ENCODE data around the gene SOBP. TPM values are rescaled to one million over a fixed set of nuclear protein-coding genes. Genes with fewer than 3 reads are reported as not detected.
A peak's percentile ranks its signal among the peaks of the same experiment; 100 is the strongest.

Gene SOBP
- total RNA-seq, 4 donors from 2014 or later = 6.0 to 18.4 (median 6.7) TPM

GRCh38 chr6:107611094-107611810 is 121.3 kb downstream of the SOBP start:
- Histone ChIP-seq H3K9me3 (no peaks in the 10 kb centered on the region), H3K4me3 (no peak overlapping the region), H3K27me3 (no peaks in the 10 kb centered on the region), H3K36me3 (no peaks in the 10 kb centered on the region), H3K4me1 (peaks cover 0 to 31% (median 5%) of the 10 kb centered on the region in 4 donors), H3K27ac (no peak overlapping the region)
- DNase-seq (ENCODE audit: low spot score in 2 of 2) = no peak
- 43 to 46% methylated on average over 11 of the region's 11 CpGs for WGBS, 2 donors
- TF ChIP-seq CTCF (IDR thresholded peaks at IDR 0.05) (no peak), POLR2A (IDR thresholded peaks at IDR 0.05) (no peak), EP300 (IDR thresholded peaks at IDR 0.05) (no peak)

- H3K27ac ChIP-seq = no peak overlapping the region
- DNase-seq (ENCODE audit: low spot score in 2 of 2) = no peak
- peaks cover 0 to 31% (median 5%) of the 10 kb centered on the region in 4 donors for H3K4me1 ChIP-seq
- H3K36me3 ChIP-seq = no peaks in the 10 kb centered on the region
- TF ChIP-seq EP300 (IDR thresholded peaks at IDR 0.05) (no peak), CTCF (IDR thresholded peaks at IDR 0.05) (no peak), POLR2A (IDR thresholded peaks at IDR 0.05) (no peak)
- H3K27me3 ChIP-seq = no peaks in the 10 kb centered on the region
- H3K4me3 ChIP-seq = no peak overlapping the region
- WGBS, 2 donors = 57 to 69% methylated on average over 3 of the region's 3 CpGs
- H3K9me3 ChIP-seq = no peaks in the 10 kb centered on the region
These were observed 123.0 kb downstream of the SOBP start for GRCh38 chr6:107612762-107613415.

GRCh38 chr6:107613651-107614379 is 123.9 kb downstream of the SOBP start:
- Histone ChIP-seq H3K27me3 (no peaks in the 10 kb centered on the region), H3K9me3 (no peaks in the 10 kb centered on the region), H3K27ac (no peak overlapping the region), H3K4me3 (no peak overlapping the region), H3K36me3 (no peaks in the 10 kb centered on the region), H3K4me1 (peaks cover 0 to 31% (median 5%) of the 10 kb centered on the region in 4 donors)
- TF ChIP-seq EP300 (IDR thresholded peaks at IDR 0.05) (no peak), POLR2A (IDR thresholded peaks at IDR 0.05) (no peak), CTCF (IDR thresholded peaks at IDR 0.05) (no peak)
- 92 to 98% methylated on average over 4 of the region's 4 CpGs for WGBS, 2 donors
- DNase-seq (ENCODE audit: low spot score in 2 of 2) = no peak

- no peaks in the 10 kb centered on the region for H3K36me3 ChIP-seq
- H3K27ac ChIP-seq = no peak overlapping the region
- H3K9me3 ChIP-seq = no peaks in the 10 kb centered on the region
- WGBS, 2 donors = 61 to 78% methylated on average over 5 of the region's 5 CpGs
- H3K27me3 ChIP-seq = no peaks in the 10 kb centered on the region
- no peak overlapping the region for H3K4me3 ChIP-seq
- TF ChIP-seq CTCF (IDR thresholded peaks at IDR 0.05) (no peak), POLR2A (IDR thresholded peaks at IDR 0.05) (no peak), EP300 (IDR thresholded peaks at IDR 0.05) (peak in 1 of 2 donors; percentile 7)
- no peak for DNase-seq (ENCODE audit: low spot score in 2 of 2)
- peaks cover 0 to 33% (median 5%) of the 10 kb centered on the region in 4 donors for H3K4me1 ChIP-seq
These were observed 124.9 kb downstream of the SOBP start for GRCh38 chr6:107614828-107615227.

Data from tibial nerve (tissue), 4 donors.